ENCODE data around the gene CSNK1G3.

The CSNK1G3 gene

GRCh38 chr5:123535648-123536047, 23.7 kb downstream of the CSNK1G3 start:
- no peak overlapping the region for H3K27ac ChIP-seq
- no peak for DNase-seq (ENCODE audit: low spot score)
- TF ChIP-seq CTCF (conservative IDR thresholded peaks at IDR 0.05; ENCODE audit: low read depth) = no peak
- POLR2A ChIA-PET (ENCODE audit: low non-redundant PET) = no interaction called here
- CTCF ChIA-PET = interaction anchor here (0.7 to 0.8 kb wide), 2 partner anchors 22 to 212 kb away, joined by 3 read pairs; no protein-coding TSS in a partner anchor

GRCh38 chr5:123537256-123537655, 25.3 kb downstream of the CSNK1G3 start:
- ChIA-PET POLR2A (ENCODE audit: low non-redundant PET) (no interaction called here), CTCF (no interaction called here)
- DNase-seq (ENCODE audit: low spot score) = no peak
- no peak overlapping the region for H3K27ac ChIP-seq
- no peak for TF ChIP-seq CTCF (conservative IDR thresholded peaks at IDR 0.05; ENCODE audit: low read depth)

- H3K27ac ChIP-seq = no peak overlapping the region
- CTCF ChIA-PET = interaction anchor here (0.7 to 0.8 kb wide), 2 partner anchors 18 to 73 kb away, joined by 3 to 4 read pairs; no protein-coding TSS in a partner anchor
- DNase-seq (ENCODE audit: low spot score) = no peak
- no peak for TF ChIP-seq CTCF (conservative IDR thresholded peaks at IDR 0.05; ENCODE audit: low read depth)
- POLR2A ChIA-PET (ENCODE audit: low non-redundant PET) = no interaction called here
Observed at GRCh38 chr5:123537845-123538244, 25.9 kb downstream of the CSNK1G3 start.

- POLR2A ChIA-PET (ENCODE audit: low non-redundant PET) = no interaction called here
Observed at GRCh38 chr5:123538670-123539459, 26.9 kb downstream of the CSNK1G3 start.

GRCh38 chr5:123540534-123540933, 28.6 kb downstream of the CSNK1G3 start:
- no peak overlapping the region for H3K27ac ChIP-seq
- CTCF ChIA-PET = interaction anchor here (0.6 to 0.7 kb wide), 5 partner anchors 27 to 1051 kb away, joined by 3 to 4 read pairs (median 3); no protein-coding TSS in a partner anchor
- POLR2A ChIA-PET (ENCODE audit: low non-redundant PET) = no interaction called here
- TF ChIP-seq CTCF (conservative IDR thresholded peaks at IDR 0.05; ENCODE audit: low read depth) = no peak
- DNase-seq (ENCODE audit: low spot score) = no peak

More at GRCh38 chr5:123538670-123539459, 26.9 kb downstream of the CSNK1G3 start:
- no peak for DNase-seq (ENCODE audit: low spot score)
- CTCF ChIA-PET = interaction anchor here (0.7 to 0.8 kb wide), 2 partner anchors 19 to 72 kb away, joined by 3 to 4 read pairs; no protein-coding TSS in a partner anchor
- H3K27ac ChIP-seq = no peak overlapping the region
- TF ChIP-seq CTCF (conservative IDR thresholded peaks at IDR 0.05; ENCODE audit: low read depth) = no peak

- H3K27ac ChIP-seq = no peak overlapping the region
- ChIA-PET POLR2A (ENCODE audit: low non-redundant PET) (interaction anchor here (0.6 kb wide), 1 partner anchor 1541 kb away, joined by 6 read pairs; no protein-coding TSS in a partner anchor), CTCF (interaction anchor here (0.9 kb wide), 1 partner anchor 120 kb away, joined by 5 read pairs; the partner anchor contains the start of gene CEP120)
- DNase-seq (ENCODE audit: low spot score) = no peak
- no peak for TF ChIP-seq CTCF (conservative IDR thresholded peaks at IDR 0.05; ENCODE audit: low read depth)
Observed at GRCh38 chr5:123543438-123543837, 31.5 kb downstream of the CSNK1G3 start.
